Fibroblast of villous mesenchyme (primary cell): ENCODE measurements around the gene MYLIP. TPM values are rescaled to one million over a fixed set of nuclear protein-coding genes. Genes with fewer than 3 reads are reported as not detected.
"Not testable (repeated sequence)": the region's sequence is repeated elsewhere in the genome, so short reads cannot be mapped to it uniquely, and the experiment has no call there.

ENCODE experiments used
- DNase-seq: peaks from one replicate; pipeline ENCODE4 v3.0.0-alpha.2; 2010; ENCODE audit warnings: low read depth
- H3K4me3 ChIP-seq: 2 replicates; pipeline ENCODE4 v1.5.1; 2011; ENCODE audit warnings: low read depth, mild to moderate bottlenecking, low read length
- total RNA-seq: library from RNA; depleted of rRNA; stranded (reverse); fragments of >200 nt; gene quantifications from 2 replicates; pipeline ENCODE4 v1.2.3, GENCODE V29; 2012
- TF ChIP-seq, protein P1 (sequence below): IDR thresholded peaks from 2 replicates; pipeline ENCODE4 v1.5.1; 2012; ENCODE audit warnings: low read depth, mild to moderate bottlenecking, low read length; ENCODE audit not compliant: insufficient read depth

Gene MYLIP
- total RNA-seq, 1 donor = 31.5 TPM

GRCh38 chr6:16174416-16175078, 45.7 kb downstream of the MYLIP start:
- H3K4me3 ChIP-seq = no peak overlapping the region
- no peak for DNase-seq
- TF ChIP-seq, protein P1, sequence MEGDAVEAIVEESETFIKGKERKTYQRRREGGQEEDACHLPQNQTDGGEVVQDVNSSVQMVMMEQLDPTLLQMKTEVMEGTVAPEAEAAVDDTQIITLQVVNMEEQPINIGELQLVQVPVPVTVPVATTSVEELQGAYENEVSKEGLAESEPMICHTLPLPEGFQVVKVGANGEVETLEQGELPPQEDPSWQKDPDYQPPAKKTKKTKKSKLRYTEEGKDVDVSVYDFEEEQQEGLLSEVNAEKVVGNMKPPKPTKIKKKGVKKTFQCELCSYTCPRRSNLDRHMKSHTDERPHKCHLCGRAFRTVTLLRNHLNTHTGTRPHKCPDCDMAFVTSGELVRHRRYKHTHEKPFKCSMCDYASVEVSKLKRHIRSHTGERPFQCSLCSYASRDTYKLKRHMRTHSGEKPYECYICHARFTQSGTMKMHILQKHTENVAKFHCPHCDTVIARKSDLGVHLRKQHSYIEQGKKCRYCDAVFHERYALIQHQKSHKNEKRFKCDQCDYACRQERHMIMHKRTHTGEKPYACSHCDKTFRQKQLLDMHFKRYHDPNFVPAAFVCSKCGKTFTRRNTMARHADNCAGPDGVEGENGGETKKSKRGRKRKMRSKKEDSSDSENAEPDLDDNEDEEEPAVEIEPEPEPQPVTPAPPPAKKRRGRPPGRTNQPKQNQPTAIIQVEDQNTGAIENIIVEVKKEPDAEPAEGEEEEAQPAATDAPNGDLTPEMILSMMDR = no peak

DNA sequence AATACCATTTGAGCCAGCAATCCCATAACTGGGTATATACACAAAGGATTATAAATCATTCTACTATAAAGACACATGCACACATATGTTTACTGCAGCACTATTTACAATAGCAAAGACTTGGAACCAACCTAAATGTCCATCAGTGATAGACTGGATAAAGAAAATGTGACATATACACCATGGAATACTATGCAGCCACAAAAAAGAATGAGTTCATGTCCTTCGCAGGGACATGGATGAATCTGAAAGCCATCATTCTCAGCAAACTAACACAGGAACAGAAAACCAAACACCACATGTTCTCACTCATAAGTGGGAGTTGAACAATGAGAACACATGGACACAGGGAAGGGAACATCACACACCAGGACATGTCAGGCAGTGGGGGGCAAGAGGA, 47.7 kb downstream of the MYLIP start:
- not testable (repeated sequence) for H3K4me3 ChIP-seq, DNase-seq

DNA sequence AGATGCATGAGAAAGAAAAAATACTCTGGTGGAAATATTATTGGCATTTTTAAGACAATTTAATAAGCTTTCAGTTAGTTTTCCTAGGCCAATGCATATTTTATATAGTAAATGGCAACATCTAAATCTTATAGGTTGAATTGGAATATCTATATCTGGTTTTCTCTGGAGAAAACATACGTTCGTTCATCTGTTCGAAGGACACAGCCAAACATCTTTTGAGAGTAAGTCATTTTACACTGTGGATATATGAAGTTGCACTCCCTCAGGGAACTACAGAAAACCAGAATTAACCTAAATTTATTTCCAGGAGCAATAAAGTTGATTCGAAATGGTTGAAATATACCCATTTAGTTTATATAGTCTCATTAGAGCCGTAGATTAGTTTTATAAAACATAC, 49.0 kb downstream of the MYLIP start:
- TF ChIP-seq, protein P1 = no peak
- H3K4me3 ChIP-seq = no peak overlapping the region
- DNase-seq = no peak

DNA sequence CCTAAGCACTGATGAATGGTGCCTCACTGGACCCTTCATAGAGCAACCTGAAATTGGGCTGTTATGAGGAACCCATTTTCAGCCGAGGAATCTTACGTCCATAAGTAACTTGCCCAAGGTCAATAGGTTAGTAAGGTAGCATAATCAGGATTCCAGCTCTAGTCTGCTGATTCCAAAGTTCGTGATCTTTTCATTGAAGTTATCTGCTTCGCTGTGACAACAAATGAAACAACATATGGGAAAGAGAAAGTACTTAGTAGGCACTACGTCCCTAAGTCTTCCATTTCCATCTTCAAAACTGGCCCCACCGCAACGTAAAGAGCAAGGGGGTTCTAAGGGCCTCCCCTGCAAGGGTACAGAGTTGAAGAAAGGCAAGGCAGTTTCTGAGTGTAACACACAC, 49.5 kb downstream of the MYLIP start:
- no peak for DNase-seq
- TF ChIP-seq, protein P1 = no peak
- no peak overlapping the region for H3K4me3 ChIP-seq

DNA sequence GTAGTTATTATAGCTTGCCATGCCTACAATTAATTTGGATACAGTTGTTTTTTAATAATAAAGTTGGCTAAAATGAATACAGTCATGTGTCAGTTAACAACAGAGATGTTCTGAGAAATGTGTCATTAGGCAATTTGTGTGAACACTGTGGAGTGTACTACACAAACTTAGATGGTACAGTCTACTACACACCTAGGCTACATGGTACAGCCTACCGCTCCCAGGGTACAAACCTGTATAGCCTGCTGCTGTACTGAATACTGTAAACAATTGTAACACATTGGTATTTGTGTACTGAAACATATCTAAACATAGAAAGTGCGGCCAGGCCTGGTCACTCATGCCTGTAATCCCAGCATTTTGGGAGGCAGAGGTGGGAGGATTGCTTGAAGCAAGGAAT, 50.2 kb downstream of the MYLIP start:
- no peak overlapping the region for H3K4me3 ChIP-seq
- TF ChIP-seq, protein P1 = no peak
- DNase-seq = no peak

DNA sequence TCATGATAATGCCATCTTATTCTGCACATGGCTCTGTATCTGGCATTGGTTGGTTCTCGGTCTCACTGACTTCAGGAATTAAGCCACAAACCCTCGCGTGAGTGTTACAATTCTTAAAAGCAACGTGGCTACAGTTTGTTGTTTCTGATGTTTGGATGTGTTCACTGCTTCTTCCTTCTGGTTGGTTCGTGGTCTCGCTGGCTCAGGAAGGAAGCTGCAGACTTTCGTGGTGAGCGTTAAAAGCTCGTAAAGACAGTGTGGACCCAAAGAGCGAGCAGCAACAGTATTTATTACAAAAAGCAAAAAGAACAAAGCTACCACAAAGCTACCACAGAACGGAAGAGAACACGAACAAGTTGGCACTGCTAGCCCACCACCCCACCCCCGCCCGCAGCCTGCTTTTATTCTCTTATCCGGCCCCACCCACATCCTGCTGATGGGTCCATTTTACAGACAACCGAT, 51.1 kb downstream of the MYLIP start:
- H3K4me3 ChIP-seq = no peak overlapping the region
- DNase-seq = no peak
- TF ChIP-seq, protein P1 = no peak

DNA sequence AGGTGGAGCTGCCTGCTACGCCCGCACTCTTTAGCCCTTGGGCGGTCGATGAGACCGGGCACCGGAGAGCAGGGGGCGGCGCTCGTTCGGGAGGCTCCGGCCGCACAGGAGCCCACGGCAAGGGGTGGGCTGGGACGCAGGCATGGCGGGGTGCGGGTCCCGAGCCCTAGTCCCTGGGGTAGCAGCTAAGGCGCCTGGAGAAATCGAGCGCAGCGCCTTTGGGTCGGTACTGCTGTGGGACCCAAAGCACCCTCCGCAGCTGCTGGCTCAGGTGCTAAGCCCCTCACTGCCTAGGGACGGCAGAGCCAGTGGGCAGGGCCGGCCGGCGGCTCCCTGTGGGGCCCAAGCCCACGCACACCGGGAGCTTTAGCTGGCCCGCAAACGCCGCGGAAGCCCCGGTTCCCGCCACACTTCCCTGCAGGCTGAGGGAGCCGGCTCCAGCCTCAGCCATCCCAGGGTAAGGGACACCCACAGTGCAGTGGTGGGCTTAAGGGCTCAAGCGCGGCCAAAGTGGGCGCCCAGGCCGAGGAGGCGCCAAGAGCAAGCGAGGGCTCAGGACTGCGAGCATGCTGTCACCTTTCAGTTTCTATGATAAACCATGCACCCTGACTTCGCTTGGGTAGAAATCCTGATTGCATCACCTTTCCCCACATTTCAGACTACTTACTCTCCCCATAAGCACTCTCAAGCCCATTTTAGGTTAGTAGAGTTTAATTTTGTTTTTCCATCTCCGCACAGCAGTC, 52.0 kb downstream of the MYLIP start:
- DNase-seq = no peak
- no peak overlapping the region for H3K4me3 ChIP-seq
- TF ChIP-seq, protein P1 = no peak
